Measurements from ENCODE around the gene SUDS3. TPM values are rescaled to one million over a fixed set of nuclear protein-coding genes. Genes with fewer than 3 reads are reported as not detected.

The SUDS3 gene
- total and polyA plus RNA-seq, 10 of the 15 experiments (the other 5 are each of a cell fraction or from before 2014, with no cell fraction given): 5.2 to 42.8 (median 21.7) TPM

- no peak for TF ChIP-seq HSF1 (IDR thresholded peaks at IDR 0.05; ENCODE audit: low read depth, low read length)
- no peak for TF ChIP-seq IRF4 (IDR thresholded peaks at IDR 0.05; ENCODE audit: low read depth, low read length)
- TF ChIP-seq MEF2B (IDR thresholded peaks at IDR 0.05; ENCODE audit: partially characterized antibody, poor library complexity, severe bottlenecking): no peak
Measured at GRCh38 chr12:118424884-118425283, 48.5 kb downstream of the SUDS3 start (continued).

GRCh38 chr12:118425364-118425763 is 49.0 kb downstream of the SUDS3 start:
- ATAC-seq (no peak), FAIRE-seq (no peak), DNase-seq (ENCODE audit: low read depth, low spot score) (no peak)
- Histone ChIP-seq H3K36me3 (ENCODE audit: control insufficient read depth in 2 of 2, insufficient read depth in 2 of 2, low read length in 1 of 2) (no peaks in the 10 kb centered on the region), H2AFZ (ENCODE audit: control insufficient read depth, low read depth, low read length) (no peak overlapping the region), H3K4me1 (ENCODE audit: control insufficient read depth, insufficient read depth, low read length) (no peaks in the 10 kb centered on the region), H3K79me2 (ENCODE audit: control insufficient read depth, insufficient read depth, low read length) (no peaks in the 10 kb centered on the region), H3K9me3 (replicated peaks; ENCODE audit: control insufficient read depth, insufficient read depth, low read length) (no peaks in the 10 kb centered on the region; the same call in 2 of the 3 replicates), H3K4me2 (ENCODE audit: control insufficient read depth, insufficient read depth) (no peak overlapping the region), H3K9ac (ENCODE audit: control insufficient read depth, insufficient read depth, low read length) (no peak overlapping the region), H3K27ac (ENCODE audit: control insufficient read depth, insufficient read depth) (no peak overlapping the region), H3K27me3 (replicated peaks in 1 of 2; ENCODE audit: control insufficient read depth in 2 of 2, insufficient read depth in 2 of 2, low read length in 1 of 2) (no peaks in the 10 kb centered on the region), H4K20me1 (ENCODE audit: control insufficient read depth, insufficient read depth) (no peaks in the 10 kb centered on the region), H3K4me3 (no peak overlapping the region)
- 66% methylated on average over 4 of the region's 4 CpGs for WGBS (ENCODE audit: insufficient coverage, insufficient replicate concordance, low lambda C conversion rate, missing lambda C conversion rate)
- CTCF ChIA-PET: interaction anchor here (1.2 to 1.9 kb wide), 2 partner anchors 21 to 48 kb away, joined by 3 to 6 read pairs; no protein-coding TSS in a partner anchor
- SMC1A ChIA-PET (ENCODE audit: uncharacterized antibody, unreplicated experiment): interaction anchor here (0.5 kb wide), 1 partner anchor 858 kb away, joined by 3 read pairs; no protein-coding TSS in a partner anchor
- in situ Hi-C loops (cut with MboI) (no loop called here), intact Hi-C loops (cut with micrococcal nuclease; ENCODE audit: unreplicated experiment) (no loop called here)
- POLR2A ChIA-PET: no interaction called here
- no TSS peak for BruUV-seq (replicated peaks)
- RAD21 ChIA-PET (ENCODE audit: unreplicated experiment): no interaction called here
- TF ChIP-seq STAT1 (conservative IDR thresholded peaks at IDR 0.05) (no peak), PRDM15 (CRISPR knock-in tag; IDR thresholded peaks at IDR 0.05) (no peak), CREM (IDR thresholded peaks at IDR 0.05; ENCODE audit: low read depth) (no peak), SMARCA5 (IDR thresholded peaks at IDR 0.05) (no peak), GATAD2B (conservative IDR thresholded peaks at IDR 0.05; ENCODE audit: low read depth) (no peak), HSF1 (IDR thresholded peaks at IDR 0.05; ENCODE audit: low read depth, low read length) (no peak), RUNX3 (IDR thresholded peaks at IDR 0.05; ENCODE audit: low read length) (no peak), CEBPB (IDR thresholded peaks at IDR 0.05; ENCODE audit: borderline replicate concordance in 1 of 2, low read depth in 2 of 2, low read length in 2 of 2) (no peak), HDGF (IDR thresholded peaks at IDR 0.05) (no peak), FOXM1 (IDR thresholded peaks at IDR 0.05; ENCODE audit: low read depth, low read length) (no peak), SMAD1 (IDR thresholded peaks at IDR 0.05; ENCODE audit: low read depth, partially characterized antibody) (no peak), EP300 (IDR thresholded peaks at IDR 0.05; ENCODE audit: borderline replicate concordance in 1 of 2, control insufficient read depth in 1 of 2, low read depth in 2 of 2, low read length in 2 of 2) (no peak), RELA (IDR thresholded peaks at IDR 0.05; ENCODE audit: borderline replicate concordance, partially characterized antibody) (no peak), SPI1 (IDR thresholded peaks at IDR 0.05; ENCODE audit: borderline replicate concordance, insufficient read depth, low read depth, low read length) (no peak)
